HG03439 (cell line): ENCODE data around the gene SPATS1.

ENCODE experiments used
- ATAC-seq: cut with Tn5 transposase; IDR thresholded peaks from one replicate; pipeline ENCODE4 v1.9.1; 2021; ENCODE audit warnings: mild to moderate bottlenecking, moderate library complexity; ENCODE audit not compliant: unreplicated experiment

The SPATS1 gene

DNA sequence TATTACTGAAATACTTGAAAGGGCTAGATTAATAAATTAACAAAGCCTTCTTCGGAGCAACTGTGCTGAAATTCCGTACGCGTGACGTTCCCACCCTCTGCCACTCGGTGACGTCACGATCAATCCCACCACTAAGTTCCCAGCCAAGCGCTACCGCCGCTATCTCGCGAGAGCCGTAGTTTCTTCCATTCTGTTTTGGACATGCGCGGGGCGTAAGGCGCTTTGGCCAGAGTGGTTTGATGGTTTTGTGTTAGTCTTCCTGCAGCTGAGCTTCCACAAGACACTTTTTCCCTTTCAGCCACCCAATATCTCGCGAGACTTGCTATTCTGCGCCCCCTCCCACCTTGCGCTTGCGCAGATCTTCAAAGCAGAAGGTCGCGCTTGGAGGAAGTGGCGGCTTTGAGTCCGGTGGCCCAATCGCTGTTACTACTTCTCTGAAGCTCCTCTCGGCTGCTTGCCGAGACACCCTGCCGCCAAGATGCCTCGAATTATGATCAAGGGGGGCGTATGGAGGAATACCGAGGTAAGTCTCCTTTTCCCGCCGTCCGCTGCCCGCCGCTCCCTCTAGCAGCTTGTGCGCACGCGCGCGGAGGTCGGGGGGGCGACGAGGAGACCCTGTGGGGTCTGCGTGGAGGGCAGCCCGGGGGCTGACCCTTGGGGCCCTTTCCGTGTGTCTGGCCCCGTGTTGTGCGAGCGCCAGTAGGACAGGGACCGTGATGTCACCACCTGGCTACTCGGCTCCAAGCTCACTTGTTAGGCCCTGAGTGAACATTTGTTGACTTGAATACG, 45.1 kb downstream of the SPATS1 start, which contains the start of gene CDC5L:
CDC5L (plus strand) TSS at position 361 of the 789 bp plus-strand sequence; CDS start at position 479, 118 bp downstream.
- peak; percentile 92 for ATAC-seq

DNA sequence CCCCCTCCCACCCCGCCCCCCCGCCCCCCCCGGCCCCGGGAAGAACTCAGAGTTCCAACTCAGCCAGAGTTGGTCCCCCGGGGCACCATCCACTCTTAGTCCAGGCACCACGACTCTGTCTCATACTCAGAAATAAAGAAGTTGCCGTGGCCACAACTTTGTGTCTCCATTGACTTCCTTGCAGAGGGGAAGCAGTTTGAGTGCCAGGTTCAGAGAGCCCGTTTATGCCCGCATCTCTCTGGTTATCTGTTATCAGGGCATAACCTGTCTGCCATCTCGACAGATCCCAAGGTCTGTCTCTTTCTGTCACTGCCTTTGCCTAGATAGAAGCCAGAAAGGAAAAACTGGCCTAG, 45.7 kb downstream of the SPATS1 start:
- ATAC-seq: no peak

DNA sequence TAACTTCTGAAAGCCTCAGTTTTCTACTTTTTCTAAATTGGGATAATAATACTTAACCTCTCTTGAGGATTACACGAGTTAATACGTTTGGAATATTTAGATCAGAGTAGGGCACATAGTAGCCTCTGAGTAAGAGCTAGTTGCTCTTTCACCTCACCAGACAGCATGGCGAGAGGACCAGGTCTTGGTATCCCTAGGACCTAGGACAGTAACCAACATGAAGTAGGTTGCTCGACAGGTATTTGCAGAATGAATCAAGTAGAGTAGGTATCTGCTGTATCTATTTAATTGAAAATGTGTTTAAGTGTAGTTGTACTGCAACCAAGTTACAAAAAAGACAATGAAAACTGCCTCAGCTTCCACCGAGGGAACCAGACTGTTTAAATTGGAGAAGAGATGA, 46.4 kb downstream of the SPATS1 start:
- ATAC-seq: no peak

DNA sequence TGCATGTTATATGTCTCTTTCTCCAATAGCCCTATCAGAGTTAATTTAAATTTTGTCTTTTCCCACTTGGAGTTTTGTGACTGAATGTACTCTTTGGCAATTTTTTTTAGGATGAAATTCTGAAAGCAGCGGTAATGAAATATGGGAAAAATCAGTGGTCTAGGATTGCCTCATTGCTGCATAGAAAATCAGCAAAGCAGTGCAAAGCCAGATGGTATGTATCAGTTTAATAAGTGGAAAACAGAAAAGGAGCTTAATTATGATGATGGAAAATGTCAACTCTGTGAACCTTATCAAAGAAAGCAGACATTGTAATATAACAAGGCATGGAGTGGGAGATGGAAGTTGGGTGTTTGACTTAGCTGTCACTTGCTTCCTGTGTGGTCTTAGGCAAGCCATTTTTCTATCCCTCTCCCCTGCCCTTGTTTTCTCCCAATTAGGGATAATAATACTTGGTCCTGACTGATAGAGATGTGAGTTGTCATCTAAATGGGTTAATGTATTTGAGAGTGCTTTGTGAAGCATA, 47.8 kb downstream of the SPATS1 start:
- no peak for ATAC-seq
